ENCODE measurements around the gene PPM1F.

Gene PPM1F

GRCh38 chr22:21963790-21964211, 11.2 kb upstream of the PPM1F start:
- ATAC-seq (ENCODE audit: low read depth) (no peak), DNase-seq (ENCODE audit: low spot score) (no peak)
- H3K4me1 ChIP-seq (ENCODE audit: insufficient read depth, poor library complexity, severe bottlenecking), result no peaks in the 10 kb centered on the region
- H3K9me3 ChIP-seq (ENCODE audit: severe bottlenecking), result no peaks in the 10 kb centered on the region
- H3K27ac ChIP-seq (ENCODE audit: poor library complexity, severe bottlenecking), result no peak overlapping the region
- no peak overlapping the region for H3K4me3 ChIP-seq (ENCODE audit: severe bottlenecking)
- no peaks in the 10 kb centered on the region for H3K27me3 ChIP-seq (ENCODE audit: insufficient read depth, poor library complexity, severe bottlenecking)
- peaks cover 50% of the 10 kb centered on the region for H3K36me3 ChIP-seq (ENCODE audit: low read depth)
- TF ChIP-seq CTCF (IDR thresholded peaks at IDR 0.05; ENCODE audit: poor library complexity, severe bottlenecking), result no peak

- Histone ChIP-seq H3K36me3 (ENCODE audit: low read depth) (peaks cover 47% of the 10 kb centered on the region), H3K4me3 (ENCODE audit: severe bottlenecking) (no peak overlapping the region), H3K27ac (ENCODE audit: poor library complexity, severe bottlenecking) (no peak overlapping the region), H3K9me3 (ENCODE audit: severe bottlenecking) (no peaks in the 10 kb centered on the region), H3K4me1 (ENCODE audit: insufficient read depth, poor library complexity, severe bottlenecking) (no peaks in the 10 kb centered on the region), H3K27me3 (ENCODE audit: insufficient read depth, poor library complexity, severe bottlenecking) (no peaks in the 10 kb centered on the region)
- DNase-seq (ENCODE audit: low spot score) (no peak), ATAC-seq (ENCODE audit: low read depth) (no peak)
- no peak for TF ChIP-seq CTCF (IDR thresholded peaks at IDR 0.05; ENCODE audit: poor library complexity, severe bottlenecking)
These were observed 10.6 kb upstream of the PPM1F start for GRCh38 chr22:21963286-21963685.

GRCh38 chr22:21962655-21962949, 10.0 kb upstream of the PPM1F start:
- no peak for ATAC-seq (ENCODE audit: low read depth)
- Histone ChIP-seq H3K27ac (ENCODE audit: poor library complexity, severe bottlenecking) (no peak overlapping the region), H3K9me3 (ENCODE audit: severe bottlenecking) (no peaks in the 10 kb centered on the region), H3K36me3 (ENCODE audit: low read depth) (peaks cover 43% of the 10 kb centered on the region), H3K4me1 (ENCODE audit: insufficient read depth, poor library complexity, severe bottlenecking) (no peaks in the 10 kb centered on the region), H3K4me3 (ENCODE audit: severe bottlenecking) (no peak overlapping the region), H3K27me3 (ENCODE audit: insufficient read depth, poor library complexity, severe bottlenecking) (no peaks in the 10 kb centered on the region)
- TF ChIP-seq CTCF (IDR thresholded peaks at IDR 0.05; ENCODE audit: poor library complexity, severe bottlenecking), result no peak
- no peak for DNase-seq (ENCODE audit: low spot score)

GRCh38 chr22:21961886-21962654, 9.4 kb upstream of the PPM1F start:
- no peak overlapping the region for H3K4me3 ChIP-seq (ENCODE audit: severe bottlenecking)
- no peak for TF ChIP-seq CTCF (IDR thresholded peaks at IDR 0.05; ENCODE audit: poor library complexity, severe bottlenecking)
- DNase-seq (ENCODE audit: low spot score) (no peak), ATAC-seq (ENCODE audit: low read depth) (peak; percentile 42; the same call in 1 of the 3 replicates)
- H3K27me3 ChIP-seq (ENCODE audit: insufficient read depth, poor library complexity, severe bottlenecking), result no peaks in the 10 kb centered on the region
- H3K27ac ChIP-seq (ENCODE audit: poor library complexity, severe bottlenecking), result no peak overlapping the region
- H3K36me3 ChIP-seq (ENCODE audit: low read depth), result peaks cover 37% of the 10 kb centered on the region
- H3K4me1 ChIP-seq (ENCODE audit: insufficient read depth, poor library complexity, severe bottlenecking), result no peaks in the 10 kb centered on the region
- H3K9me3 ChIP-seq (ENCODE audit: severe bottlenecking), result no peaks in the 10 kb centered on the region

- H3K4me3 ChIP-seq (ENCODE audit: severe bottlenecking), result no peak overlapping the region
These were observed 8.6 kb upstream of the PPM1F start for GRCh38 chr22:21961127-21961867.

More at GRCh38 chr22:21961127-21961867, 8.6 kb upstream of the PPM1F start:
- Histone ChIP-seq H3K36me3 (ENCODE audit: low read depth) (peaks cover 30% of the 10 kb centered on the region), H3K4me1 (ENCODE audit: insufficient read depth, poor library complexity, severe bottlenecking) (no peaks in the 10 kb centered on the region), H3K9me3 (ENCODE audit: severe bottlenecking) (no peaks in the 10 kb centered on the region), H3K27me3 (ENCODE audit: insufficient read depth, poor library complexity, severe bottlenecking) (no peaks in the 10 kb centered on the region), H3K27ac (ENCODE audit: poor library complexity, severe bottlenecking) (no peak overlapping the region)
- DNase-seq (ENCODE audit: low spot score), result peak; percentile 49
- ATAC-seq (ENCODE audit: low read depth), result no peak
- no peak for TF ChIP-seq CTCF (IDR thresholded peaks at IDR 0.05; ENCODE audit: poor library complexity, severe bottlenecking)
